ENCODE results near the gene RAB3GAP2.

DNA sequence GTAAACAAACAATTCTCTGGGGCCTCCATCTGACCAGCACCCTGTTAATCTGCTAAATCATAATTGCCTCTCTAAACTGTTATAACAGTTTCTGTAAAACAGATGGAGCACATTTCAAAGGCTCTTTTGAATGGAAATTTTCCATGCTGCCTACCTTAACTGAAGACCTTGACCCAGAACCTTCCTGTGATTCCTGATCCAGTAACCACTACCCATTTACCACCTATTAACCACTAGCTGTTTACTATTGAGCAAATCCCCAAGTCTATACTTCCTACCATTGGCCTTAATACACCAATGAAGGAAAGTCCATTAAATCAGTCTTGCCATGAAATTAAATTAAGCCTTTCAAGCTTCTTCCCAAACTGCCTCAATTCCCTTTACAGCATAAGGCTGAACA lies 46.3 kb downstream of the RAB3GAP2 start:
- TF ChIP-seq, protein P1, sequence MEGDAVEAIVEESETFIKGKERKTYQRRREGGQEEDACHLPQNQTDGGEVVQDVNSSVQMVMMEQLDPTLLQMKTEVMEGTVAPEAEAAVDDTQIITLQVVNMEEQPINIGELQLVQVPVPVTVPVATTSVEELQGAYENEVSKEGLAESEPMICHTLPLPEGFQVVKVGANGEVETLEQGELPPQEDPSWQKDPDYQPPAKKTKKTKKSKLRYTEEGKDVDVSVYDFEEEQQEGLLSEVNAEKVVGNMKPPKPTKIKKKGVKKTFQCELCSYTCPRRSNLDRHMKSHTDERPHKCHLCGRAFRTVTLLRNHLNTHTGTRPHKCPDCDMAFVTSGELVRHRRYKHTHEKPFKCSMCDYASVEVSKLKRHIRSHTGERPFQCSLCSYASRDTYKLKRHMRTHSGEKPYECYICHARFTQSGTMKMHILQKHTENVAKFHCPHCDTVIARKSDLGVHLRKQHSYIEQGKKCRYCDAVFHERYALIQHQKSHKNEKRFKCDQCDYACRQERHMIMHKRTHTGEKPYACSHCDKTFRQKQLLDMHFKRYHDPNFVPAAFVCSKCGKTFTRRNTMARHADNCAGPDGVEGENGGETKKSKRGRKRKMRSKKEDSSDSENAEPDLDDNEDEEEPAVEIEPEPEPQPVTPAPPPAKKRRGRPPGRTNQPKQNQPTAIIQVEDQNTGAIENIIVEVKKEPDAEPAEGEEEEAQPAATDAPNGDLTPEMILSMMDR (IDR thresholded peaks at IDR 0.05): no peak
- TF ChIP-seq POLR2A (IDR thresholded peaks at IDR 0.05): no peak
